ENCODE results near the gene TUBGCP2.
A peak's percentile ranks its signal among the peaks of the same experiment; 100 is the strongest.

The TUBGCP2 gene, protein sequence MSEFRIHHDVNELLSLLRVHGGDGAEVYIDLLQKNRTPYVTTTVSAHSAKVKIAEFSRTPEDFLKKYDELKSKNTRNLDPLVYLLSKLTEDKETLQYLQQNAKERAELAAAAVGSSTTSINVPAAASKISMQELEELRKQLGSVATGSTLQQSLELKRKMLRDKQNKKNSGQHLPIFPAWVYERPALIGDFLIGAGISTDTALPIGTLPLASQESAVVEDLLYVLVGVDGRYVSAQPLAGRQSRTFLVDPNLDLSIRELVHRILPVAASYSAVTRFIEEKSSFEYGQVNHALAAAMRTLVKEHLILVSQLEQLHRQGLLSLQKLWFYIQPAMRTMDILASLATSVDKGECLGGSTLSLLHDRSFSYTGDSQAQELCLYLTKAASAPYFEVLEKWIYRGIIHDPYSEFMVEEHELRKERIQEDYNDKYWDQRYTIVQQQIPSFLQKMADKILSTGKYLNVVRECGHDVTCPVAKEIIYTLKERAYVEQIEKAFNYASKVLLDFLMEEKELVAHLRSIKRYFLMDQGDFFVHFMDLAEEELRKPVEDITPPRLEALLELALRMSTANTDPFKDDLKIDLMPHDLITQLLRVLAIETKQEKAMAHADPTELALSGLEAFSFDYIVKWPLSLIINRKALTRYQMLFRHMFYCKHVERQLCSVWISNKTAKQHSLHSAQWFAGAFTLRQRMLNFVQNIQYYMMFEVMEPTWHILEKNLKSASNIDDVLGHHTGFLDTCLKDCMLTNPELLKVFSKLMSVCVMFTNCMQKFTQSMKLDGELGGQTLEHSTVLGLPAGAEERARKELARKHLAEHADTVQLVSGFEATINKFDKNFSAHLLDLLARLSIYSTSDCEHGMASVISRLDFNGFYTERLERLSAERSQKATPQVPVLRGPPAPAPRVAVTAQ

DNA sequence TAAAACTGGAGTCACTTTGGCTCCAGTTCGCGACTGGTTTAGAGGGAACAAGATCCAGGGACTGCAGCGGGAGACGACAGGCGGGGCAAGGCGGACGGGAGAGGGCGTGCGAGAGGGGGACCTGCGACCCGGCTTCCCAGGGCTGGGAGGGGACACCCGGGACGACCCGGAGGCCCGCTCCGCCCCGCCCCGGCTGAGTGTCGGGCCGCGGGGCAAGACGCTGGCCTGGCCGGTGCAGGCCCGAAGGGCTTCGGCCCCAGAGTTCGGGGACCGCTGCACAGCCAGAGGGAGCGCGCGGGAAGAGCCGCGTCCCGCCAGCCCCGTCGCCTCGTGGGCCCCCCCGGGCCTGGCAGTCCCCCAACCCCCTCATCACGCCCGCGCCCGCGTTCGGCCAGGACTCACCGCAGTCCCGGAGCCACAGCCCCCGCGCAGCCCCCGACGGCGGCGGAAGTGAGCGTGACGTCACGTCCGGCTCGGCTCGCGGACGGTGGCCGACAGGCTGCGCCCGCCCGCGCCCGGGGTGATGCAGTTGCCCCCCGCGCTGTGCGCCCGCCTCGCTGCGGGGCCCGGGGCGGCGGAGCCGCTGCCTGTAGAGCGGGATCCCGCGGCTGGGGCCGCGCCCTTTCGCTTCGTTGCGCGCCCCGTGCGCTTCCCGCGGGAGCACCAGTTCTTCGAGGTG, at the start of gene TUBGCP2, which contains the start of gene ZNF511:
TSS of gene TUBGCP2 (minus strand) at position 452 of the 679 bp plus-strand sequence. CDS start 5,931 bp downstream, outside the sequence.
TSS of gene ZNF511 (plus strand) at position 494 of the 679 bp plus-strand sequence. CDS start at position 524, 30 bp downstream.
- peak; percentile 53 for DNase-seq (ENCODE audit: insufficient read length, low spot score)
- no peak for FAIRE-seq
- TF ChIP-seq POLR2A (IDR thresholded peaks at IDR 0.05; ENCODE audit: low read depth, low read length): peak; percentile 56

- no peak for TF ChIP-seq POLR2A (IDR thresholded peaks at IDR 0.05; ENCODE audit: low read depth, low read length)
- FAIRE-seq: no peak
- no peak for DNase-seq (ENCODE audit: insufficient read length, low spot score)
Observed at GRCh38 chr10:133357285-133358161, 48.9 kb upstream of the TUBGCP2 start, which contains the start of gene FUOM. FUOM (minus strand) TSS chr10:133358019; CDS start chr10:133358007, 12 bp downstream.

GRCh38 chr10:133356549-133357284, 48.0 kb upstream of the TUBGCP2 start:
- FAIRE-seq (no peak), DNase-seq (ENCODE audit: insufficient read length, low spot score) (no peak)
- TF ChIP-seq POLR2A (IDR thresholded peaks at IDR 0.05; ENCODE audit: low read depth, low read length): no peak

GRCh38 chr10:133355991-133356390, 47.3 kb upstream of the TUBGCP2 start:
- DNase-seq (ENCODE audit: insufficient read length, low spot score) (no peak), FAIRE-seq (no peak)
- no peak for TF ChIP-seq POLR2A (IDR thresholded peaks at IDR 0.05; ENCODE audit: low read depth, low read length)

- no peak for TF ChIP-seq POLR2A (IDR thresholded peaks at IDR 0.05; ENCODE audit: low read depth, low read length)
- FAIRE-seq (no peak), DNase-seq (ENCODE audit: insufficient read length, low spot score) (no peak)
Observed at GRCh38 chr10:133355266-133355665, 46.6 kb upstream of the TUBGCP2 start.

DNA sequence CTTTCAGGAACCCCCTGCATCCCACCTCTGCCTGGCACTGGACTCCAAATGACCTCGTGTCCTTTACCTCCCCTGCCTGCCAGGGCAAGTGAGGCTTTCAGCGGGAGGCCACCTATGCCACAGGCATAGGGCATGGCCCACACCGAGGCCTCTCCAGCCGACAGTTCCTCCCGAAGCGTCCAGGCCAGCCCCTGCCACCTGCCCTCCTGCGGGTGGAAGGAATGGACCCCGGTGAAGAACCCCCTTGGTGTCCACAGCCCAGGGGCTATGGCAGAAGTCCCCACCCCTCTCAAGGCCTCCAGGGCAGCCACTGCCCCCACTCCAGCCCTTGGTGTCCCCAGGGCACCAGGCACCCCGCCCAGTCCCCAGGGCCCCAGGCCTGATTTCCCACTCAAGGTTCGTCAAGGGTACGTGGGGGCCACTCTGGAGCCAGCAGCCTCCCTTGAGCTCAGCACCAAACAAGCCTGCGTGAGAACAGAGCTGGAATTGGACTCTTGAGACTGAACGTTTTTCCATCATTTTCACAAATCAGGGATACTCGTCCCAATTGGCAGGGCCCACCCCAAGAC, 46.1 kb upstream of the TUBGCP2 start:
- no peak for DNase-seq (ENCODE audit: insufficient read length, low spot score)
- FAIRE-seq: no peak
- no peak for TF ChIP-seq POLR2A (IDR thresholded peaks at IDR 0.05; ENCODE audit: low read depth, low read length)

GRCh38 chr10:133353988-133354605, 45.4 kb upstream of the TUBGCP2 start:
- FAIRE-seq: no peak
- no peak for TF ChIP-seq POLR2A (IDR thresholded peaks at IDR 0.05; ENCODE audit: low read depth, low read length)
- DNase-seq (ENCODE audit: insufficient read length, low spot score): no peak

DNA sequence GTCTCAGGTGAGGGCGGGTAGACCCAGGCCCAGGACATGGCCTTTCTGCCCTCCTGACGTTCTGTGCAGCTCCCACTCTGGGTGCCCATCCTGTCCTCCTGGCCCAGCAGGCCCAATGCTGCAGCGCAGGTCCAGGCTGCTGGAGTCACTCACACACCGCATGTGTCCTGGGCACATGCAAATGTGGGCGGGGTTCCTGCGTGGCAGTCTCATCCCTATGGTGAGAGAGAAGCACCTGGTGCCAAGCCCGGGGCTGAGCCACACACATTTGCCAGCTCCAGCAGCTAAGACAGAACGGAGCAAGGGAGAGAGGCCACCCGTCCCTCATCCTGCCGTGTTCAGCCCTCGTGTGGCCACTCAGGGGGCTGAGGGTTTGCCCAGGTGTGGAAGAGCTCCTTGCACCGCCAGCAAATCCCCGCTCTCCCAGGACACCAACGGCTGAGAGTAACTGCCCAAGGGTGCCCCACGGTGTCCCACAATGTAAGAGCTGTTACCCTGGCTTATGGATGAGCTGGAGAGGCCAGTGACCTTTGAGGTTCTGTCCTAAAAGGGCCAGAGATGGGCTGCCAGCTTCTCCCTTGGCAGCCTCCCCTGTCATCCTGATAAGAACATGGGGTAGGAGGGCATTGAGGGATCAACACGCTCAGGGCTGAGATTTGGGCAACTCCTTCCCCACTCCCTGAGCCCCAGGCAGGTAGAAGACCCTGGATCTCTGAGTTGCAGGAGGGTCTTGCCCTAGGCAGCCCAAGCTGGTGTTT, 44.7 kb upstream of the TUBGCP2 start:
- no peak for TF ChIP-seq POLR2A (IDR thresholded peaks at IDR 0.05; ENCODE audit: low read depth, low read length)
- no peak for DNase-seq (ENCODE audit: insufficient read length, low spot score)
- no peak for FAIRE-seq

- no peak for TF ChIP-seq POLR2A (IDR thresholded peaks at IDR 0.05; ENCODE audit: low read depth, low read length)
- FAIRE-seq (no peak), DNase-seq (ENCODE audit: insufficient read length, low spot score) (no peak)
Observed at GRCh38 chr10:133351408-133352318, 43.0 kb upstream of the TUBGCP2 start.

- no peak for TF ChIP-seq POLR2A (IDR thresholded peaks at IDR 0.05; ENCODE audit: low read depth, low read length)
- no peak for FAIRE-seq
Observed at GRCh38 chr10:133350950-133351329, 42.3 kb upstream of the TUBGCP2 start.

More at GRCh38 chr10:133350950-133351329, 42.3 kb upstream of the TUBGCP2 start:
- DNase-seq (ENCODE audit: insufficient read length, low spot score): no peak
